Adrenal gland (tissue), 12 donors: ENCODE measurements around the gene TNP1. TPM values are rescaled to one million over a fixed set of nuclear protein-coding genes. Genes with fewer than 3 reads are reported as not detected.

Experiments
- DNase-seq, 7 donors: peaks; one replicate each; pipeline ENCODE4 v3.0.0-alpha.2; 2019 to 2020
- H3K27ac ChIP-seq, 5 donors: fragments of 200-600 bp; sonication (generic) in 4 of 5; 1 replicate in 3 of 5; 2 replicates in 2 of 5; pipeline versions ENCODE4 v1.5.1 to v1.8.0; 2016 to 2020; ENCODE audit warnings: mild to moderate bottlenecking in 1 of 5
- H3K27me3 ChIP-seq: fragments of 200-600 bp; 2 replicates; pipeline ENCODE4 v1.8.0; 2021
- H3K36me3 ChIP-seq, 2 donors: fragments of 200-600 bp; replicated peaks in 1 of 2; 1 replicate in 1 of 2; 2 replicates in 1 of 2; pipeline versions ENCODE4 v1.5.1 to v1.8.0; 2018 to 2022
- H3K4me1 ChIP-seq, 2 donors: fragments of 200-600 bp; replicated peaks in 1 of 2; 1 replicate in 1 of 2; 2 replicates in 1 of 2; pipeline versions ENCODE4 v1.5.1 to v1.8.0; 2018 to 2021
- H3K4me3 ChIP-seq, 4 donors: fragments of 200-600 bp; sonication (generic) in 3 of 4; one replicate each; pipeline ENCODE4 v1.5.1; 2016 to 2018
- H3K9me3 ChIP-seq, 3 donors: fragments of 200-600 bp; sonication (generic) in 1 of 3; replicated peaks in 1 of 3; 1 replicate in 2 of 3; 2 replicates in 1 of 3; pipeline versions ENCODE4 v1.5.1 to v1.8.0; 2016 to 2021
- CTCF ChIP-seq, 6 experiments: fragments of 450-650 bp in 4 of 6; fragments of 200-600 bp in 2 of 6; sonication (generic) in 1 of 6; IDR thresholded peaks; 1 replicate in 5 of 6; 2 replicates in 1 of 6; pipeline versions ENCODE4 v1.5.1 to v1.8.0; 2016 to 2021; ENCODE audit warnings: antibody characterized with exemption in 6 of 6, mild to moderate bottlenecking in 2 of 6, moderate library complexity in 1 of 6
- POLR2A ChIP-seq, 2 donors: fragments of 450-650 bp; IDR thresholded peaks; one replicate each; pipeline ENCODE4 v1.6.1; 2017; ENCODE audit warnings: antibody characterized with exemption in 2 of 2, mild to moderate bottlenecking in 2 of 2, moderate library complexity in 1 of 2
- WGBS, 4 donors: extraction: QIAGEN DNeasy Blood & Tissue Kit in 2 of 4; methylation state at CpG; one replicate each; pipeline versions ENCODE4 v1.1.5 to v1.1.7; 2013 to 2017; 5-methylcytosine and 5-hydroxymethylcytosine counted together
- intact Hi-C, 2 donors: fragments of 100-400 bp; cut with DNase I; formaldehyde crosslinking; loops; one replicate each; pipeline versions ENCODE4 v1.14.1 to v1.15.0; 2022 to 2023
- polyA plus RNA-seq, 3 donors: library from polyadenylated mRNA; stranded (reverse); fragments of 200-250 nt in 2 of 3; fragments of 350-450 nt in 1 of 3; fragmentation: Illumina TruSeq in 1 of 3; extraction: RNeasy Lipid Tissue Mini Kit (QIAGEN cat#74804) in 1 of 3; gene quantifications; one replicate each; pipeline ENCODE4 v1.2.3, GENCODE V29; 2013 to 2014
- total RNA-seq, 9 donors: library from RNA; depleted of rRNA in 4 of 9; stranded (reverse); fragments of >200 nt in 4 of 9; fragments of 120-200 nt in 1 of 9; fragmentation: NEBNext Ultra II Directional in 1 of 9; extraction: Animal tissue kit (Norgen Biotek cat#: 25700) in 1 of 9; gene quantifications; one replicate each; pipeline versions ENCODE4 v1.1.0 to v1.2.4, GENCODE V29; 2013 to 2023
- donor health status: healthy with polysubstance abuse.
- donor health status: Bipolar disorder and iron deficiency.
- donor health status: DM: yes; HTN: yes; CAD: no.
- donor health status: DM: no; HTN: no; CAD: no.
- donor health status: DM: no; HTN: no; CAD: no.
- donor health status: DM: yes; HTN: yes; CAD: no.

TNP1 gene
- total and polyA plus RNA-seq, 12 donors: not detected

GRCh38 chr2:216904554-216904953 is 44.7 kb upstream of the TNP1 start:
- Histone ChIP-seq H3K36me3 (no peaks in the 10 kb centered on the region), H3K4me1 (no peaks in the 10 kb centered on the region), H3K4me3 (no peak overlapping the region), H3K27ac (no peak overlapping the region), H3K9me3 (no peaks in the 10 kb centered on the region), H3K27me3 (no peaks in the 10 kb centered on the region)
- intact Hi-C loops: no loop called here
- no peak for TF ChIP-seq POLR2A (IDR thresholded peaks at IDR 0.05)
- no peak for TF ChIP-seq CTCF (IDR thresholded peaks at IDR 0.05)
- WGBS, 4 donors: 79 to 83% (median 80%) methylated on average over 2 of the region's 2 CpGs
- DNase-seq: no peak

- WGBS, 4 donors: 88 to 96% (median 93%) methylated on average over 3 of the region's 3 CpGs
- DNase-seq: no peak
- H3K9me3 ChIP-seq: no peaks in the 10 kb centered on the region
- intact Hi-C loops: no loop called here
- no peaks in the 10 kb centered on the region for H3K27me3 ChIP-seq
- no peak overlapping the region for H3K4me3 ChIP-seq
- no peak for TF ChIP-seq POLR2A (IDR thresholded peaks at IDR 0.05)
- TF ChIP-seq CTCF (IDR thresholded peaks at IDR 0.05): no peak
- H3K4me1 ChIP-seq: no peaks in the 10 kb centered on the region
- H3K27ac ChIP-seq: no peak overlapping the region
- no peaks in the 10 kb centered on the region for H3K36me3 ChIP-seq
Measured at GRCh38 chr2:216903470-216903869, 43.6 kb upstream of the TNP1 start.

GRCh38 chr2:216901273-216901672 is 41.4 kb upstream of the TNP1 start:
- WGBS, 4 donors: 71 to 84% (median 81%) methylated on average over 2 of the region's 2 CpGs
- DNase-seq: no peak
- H3K9me3 ChIP-seq: no peaks in the 10 kb centered on the region
- intact Hi-C loops: no loop called here
- H3K4me3 ChIP-seq: no peak overlapping the region
- TF ChIP-seq POLR2A (IDR thresholded peaks at IDR 0.05) (no peak), CTCF (IDR thresholded peaks at IDR 0.05) (no peak)
- H3K36me3 ChIP-seq: no peaks in the 10 kb centered on the region
- no peak overlapping the region for H3K27ac ChIP-seq
- H3K27me3 ChIP-seq: no peaks in the 10 kb centered on the region
- H3K4me1 ChIP-seq: no peaks in the 10 kb centered on the region

GRCh38 chr2:216900406-216900805 is 40.5 kb upstream of the TNP1 start:
- Histone ChIP-seq H3K27me3 (no peaks in the 10 kb centered on the region), H3K36me3 (no peaks in the 10 kb centered on the region), H3K9me3 (no peaks in the 10 kb centered on the region), H3K4me1 (no peaks in the 10 kb centered on the region), H3K4me3 (no peak overlapping the region), H3K27ac (no peak overlapping the region)
- intact Hi-C loops: no loop called here
- TF ChIP-seq CTCF (IDR thresholded peaks at IDR 0.05) (no peak), POLR2A (IDR thresholded peaks at IDR 0.05) (no peak)
- DNase-seq: no peak
